NCI-H1092 treated with DMSO at 0.1 percent for 48 hours (cell line): ENCODE results near the gene PLA2G4E.

Source experiments
- DNase-seq: peaks from one replicate; lab custom pipeline; 2025; lab: John Stamatoyannopoulos, UW

PLA2G4E gene

DNA sequence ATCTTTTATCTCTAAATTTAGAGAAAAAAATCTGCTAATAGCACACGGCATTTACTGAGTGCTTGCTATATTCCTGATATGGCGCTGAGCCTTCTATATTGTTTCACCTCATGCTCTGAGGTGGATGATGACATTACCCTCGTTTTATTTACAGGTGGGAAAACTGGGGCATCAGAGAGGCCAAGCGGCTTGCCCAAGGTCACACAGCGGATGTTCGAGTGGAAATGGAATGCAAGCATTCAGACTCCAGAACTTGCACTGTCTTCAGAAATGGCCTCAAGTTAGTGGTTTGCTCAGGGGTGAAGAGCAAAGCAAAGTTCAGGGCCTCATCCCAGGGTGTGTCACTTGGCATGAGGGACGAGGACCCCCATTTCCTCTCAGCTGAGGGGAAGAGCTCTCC lies 65.7 kb downstream of the PLA2G4E start:
- DNase-seq, result no peak

GRCh38 chr15:41954036-41954435 lies 66.8 kb downstream of the PLA2G4E start:
- DNase-seq, result no peak

DNA sequence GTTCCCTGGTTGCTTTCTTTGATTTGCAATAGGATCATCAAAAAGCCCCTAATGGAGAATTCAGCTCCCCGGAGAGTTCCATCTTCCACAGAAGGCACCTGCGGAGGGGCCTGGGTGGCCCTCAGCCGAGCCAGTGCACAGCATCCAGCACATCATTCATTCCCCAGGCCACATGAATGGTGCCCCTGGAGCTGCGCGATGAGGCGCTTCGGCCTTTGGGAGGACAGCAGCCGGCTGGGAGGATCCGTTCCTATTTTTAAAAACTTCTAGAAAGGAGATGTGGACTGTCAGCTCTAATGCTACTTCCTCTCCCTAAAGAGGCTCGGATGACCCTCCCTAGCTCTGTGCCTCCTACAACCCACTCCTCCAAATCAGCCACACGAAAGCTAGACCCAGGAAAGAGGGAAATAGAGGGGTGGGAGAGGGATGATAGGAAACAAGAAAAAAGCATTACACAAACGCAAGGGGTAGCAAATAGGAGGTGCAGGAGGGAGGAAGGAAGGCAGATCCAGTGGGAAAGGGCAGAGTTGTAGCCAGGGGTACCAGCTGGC lies 68.8 kb downstream of the PLA2G4E start:
- no peak for DNase-seq

DNA sequence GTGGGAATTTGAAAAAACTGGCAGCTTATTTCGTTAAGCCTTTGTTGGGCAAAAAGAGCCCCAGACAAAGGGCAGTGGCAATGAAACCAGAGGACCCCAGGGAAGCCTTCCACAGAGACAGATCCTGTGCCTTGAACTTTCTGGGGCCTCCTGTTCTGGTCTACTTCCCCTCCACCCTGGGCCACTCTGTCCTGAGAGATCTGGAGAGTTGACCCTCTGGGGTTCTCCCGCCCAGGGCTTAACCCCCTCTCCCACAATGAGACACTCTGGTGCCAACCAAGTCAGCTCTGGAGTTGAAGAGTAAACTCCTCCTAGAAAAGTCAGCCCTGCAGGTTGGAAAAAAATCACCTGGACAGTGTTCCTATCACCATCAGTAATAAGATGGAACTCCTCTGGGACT lies 69.3 kb downstream of the PLA2G4E start:
- DNase-seq, result no peak

DNA sequence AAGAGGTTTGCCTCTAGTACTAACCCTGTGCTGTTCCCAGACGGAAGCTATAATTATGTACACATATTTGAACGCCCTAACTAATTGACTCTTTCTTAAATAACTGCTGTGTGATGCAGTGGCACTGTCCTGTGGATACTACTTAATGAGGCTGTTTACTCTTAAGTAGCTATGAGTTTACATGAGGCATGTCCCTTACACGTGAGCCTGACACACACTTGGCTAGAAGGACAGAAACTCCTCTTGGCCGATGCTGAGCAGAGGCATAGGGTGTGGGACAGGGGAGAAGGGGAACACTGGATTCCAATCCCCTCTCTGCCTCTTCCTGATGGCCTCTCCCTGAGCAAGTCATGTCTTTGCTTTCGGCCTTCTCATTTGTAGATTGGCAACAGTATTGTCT lies 70.4 kb downstream of the PLA2G4E start:
- DNase-seq, result no peak

- no peak for DNase-seq
Observed at GRCh38 chr15:41950127-41950483, 70.7 kb downstream of the PLA2G4E start.

DNA sequence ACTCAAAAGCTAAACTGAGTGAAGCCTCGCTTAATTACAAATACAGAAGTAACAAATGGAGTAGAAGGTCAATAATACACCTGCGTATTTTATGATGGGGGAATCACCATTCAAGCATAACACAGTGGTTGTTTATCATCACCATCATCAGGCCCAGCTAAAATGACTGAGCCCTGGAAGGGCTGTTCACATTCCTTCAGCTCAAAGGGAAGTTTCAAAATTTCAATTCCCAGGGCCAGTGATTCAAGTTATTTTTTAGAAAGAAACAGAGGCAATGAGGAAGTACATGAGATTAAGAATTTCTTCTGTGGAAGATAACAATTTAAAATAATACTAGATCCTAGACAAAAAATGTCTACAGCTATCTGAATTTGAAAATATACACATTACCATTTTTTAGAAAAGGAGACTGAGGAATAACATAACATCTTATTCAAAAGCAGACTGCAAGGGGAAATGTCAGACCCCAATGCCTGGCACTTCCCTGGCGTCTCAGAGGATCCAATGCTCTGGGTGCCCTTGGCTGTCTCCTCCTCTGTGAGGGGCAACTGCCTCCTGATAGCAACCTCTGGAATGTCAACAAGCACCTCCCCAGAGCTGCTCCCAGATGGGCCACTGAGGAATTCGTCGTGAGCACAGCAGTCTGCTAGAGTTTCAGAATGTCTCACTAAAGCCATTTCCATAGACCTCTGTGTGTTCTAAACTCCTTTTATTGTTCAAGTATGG lies 71.3 kb downstream of the PLA2G4E start:
- DNase-seq, result no peak

DNA sequence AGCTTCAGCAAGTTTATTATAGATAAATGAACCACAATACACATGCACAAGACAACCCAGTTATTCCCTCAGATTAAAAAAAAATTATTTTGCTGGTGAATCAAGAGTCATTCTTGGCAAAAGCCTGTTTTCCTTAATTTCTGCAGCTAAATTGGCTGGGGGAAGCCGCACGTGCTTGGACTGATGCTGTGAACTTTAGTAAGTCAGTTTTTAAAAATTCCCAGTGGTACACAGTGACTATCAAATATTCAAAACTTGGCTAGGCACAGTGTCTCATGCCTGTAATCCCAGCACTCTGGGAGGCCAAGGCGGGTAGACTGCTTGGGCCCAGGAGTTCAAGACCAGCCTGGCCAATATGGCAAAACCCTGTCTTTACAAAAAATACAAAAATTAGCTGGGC lies 72.4 kb downstream of the PLA2G4E start:
- no peak for DNase-seq

- no peak for DNase-seq
Observed at GRCh38 chr15:41946970-41947369, 73.9 kb downstream of the PLA2G4E start.

- DNase-seq, result no peak
Observed at GRCh38 chr15:41945731-41946130, 75.1 kb downstream of the PLA2G4E start.

DNA sequence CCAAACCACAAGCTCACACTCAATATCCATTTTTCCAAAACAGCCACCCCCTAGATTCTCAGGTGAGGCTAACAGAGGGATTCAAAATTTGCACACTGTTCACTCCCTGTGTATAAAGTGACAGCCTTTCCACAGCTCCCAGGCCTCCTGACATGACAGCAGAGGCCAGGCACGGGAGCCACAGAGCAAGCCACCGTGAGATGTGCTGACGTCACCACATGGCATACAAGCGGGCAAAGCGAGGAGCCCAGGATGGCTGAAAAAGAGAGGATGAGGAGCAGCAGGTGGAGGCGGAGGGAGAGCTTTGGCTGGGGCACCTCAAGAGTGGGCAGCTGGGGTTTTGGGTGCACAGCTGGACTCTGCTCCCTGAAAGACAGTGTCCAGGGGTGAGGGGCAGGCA lies 75.6 kb downstream of the PLA2G4E start:
- DNase-seq, result no peak

GRCh38 chr15:41944313-41944940 lies 76.4 kb downstream of the PLA2G4E start:
- DNase-seq, result no peak

DNA sequence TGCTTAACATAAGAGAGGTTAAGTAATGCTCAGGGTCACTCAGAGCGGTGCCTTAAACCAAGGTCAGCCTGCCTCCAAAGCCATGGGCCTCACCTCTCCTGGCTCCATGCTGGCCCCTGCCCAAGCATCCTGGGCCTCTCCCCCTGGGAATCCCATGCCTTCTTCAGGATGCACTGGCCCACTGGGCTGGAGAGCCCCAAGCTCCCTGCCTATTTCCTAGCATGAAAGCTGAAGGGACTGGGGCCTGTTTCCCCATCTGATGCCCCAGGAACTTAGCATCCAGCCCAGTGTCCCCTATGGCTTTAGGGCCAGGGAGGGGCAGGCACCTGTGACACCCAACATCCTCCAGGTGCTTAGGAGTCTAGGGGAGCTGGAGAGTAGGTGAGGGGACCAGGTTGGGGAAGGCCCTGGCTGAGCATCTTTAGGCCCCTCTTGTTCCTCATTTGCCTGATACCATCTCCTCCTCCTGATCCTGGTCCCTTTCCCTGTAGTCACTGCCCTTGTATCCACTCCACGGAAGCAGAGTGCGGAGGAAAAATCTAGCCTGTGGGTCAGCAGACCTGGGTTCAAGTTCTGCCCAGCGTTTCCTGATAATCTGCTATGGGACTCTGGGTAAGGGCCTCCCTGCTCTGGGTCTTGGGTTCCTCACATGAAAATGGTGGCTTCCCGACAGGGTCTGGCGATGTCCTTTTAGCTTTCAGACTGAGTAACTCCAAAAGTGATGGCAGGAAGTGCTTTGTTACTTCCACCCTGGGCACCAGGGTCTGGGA lies 77.1 kb downstream of the PLA2G4E start:
- no peak for DNase-seq

GRCh38 chr15:41942886-41943285 lies 78.0 kb downstream of the PLA2G4E start:
- no peak for DNase-seq

DNA sequence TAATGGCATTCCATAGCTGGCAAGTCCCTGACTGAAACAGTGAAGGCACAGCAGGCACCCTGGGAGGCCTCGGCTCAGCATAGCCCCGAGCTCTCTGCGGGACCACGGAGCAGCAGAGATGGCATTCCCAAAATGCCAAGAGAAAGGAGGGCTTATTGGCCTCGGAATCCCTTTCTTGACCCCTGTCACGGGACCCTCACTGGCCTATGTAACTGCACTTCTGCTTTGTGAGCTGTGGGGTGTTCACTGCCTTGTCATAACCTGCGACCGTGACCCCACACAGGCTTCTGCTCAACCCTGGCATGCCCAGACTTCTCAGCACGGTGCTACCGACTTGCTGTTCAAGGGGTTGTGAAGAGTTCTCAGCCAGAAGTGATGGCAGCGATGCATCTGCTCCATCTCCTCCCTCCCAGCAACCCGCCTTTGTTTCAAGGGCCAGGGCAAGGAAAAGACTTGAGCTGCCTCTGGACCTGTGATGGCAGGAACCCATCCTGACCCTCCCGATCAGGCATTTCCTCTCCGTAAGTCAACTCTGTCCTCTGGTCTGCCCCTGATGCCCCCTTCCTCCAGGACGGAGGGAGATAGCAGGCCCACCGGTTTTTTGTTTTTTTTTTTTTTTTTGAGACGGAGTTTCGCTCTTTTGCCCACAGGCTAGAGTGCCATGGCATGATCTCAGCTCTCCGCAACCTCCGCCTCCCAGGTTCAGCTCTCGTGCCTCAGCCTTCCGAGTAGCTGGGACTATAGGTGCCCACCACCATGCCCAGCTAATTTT lies 79.0 kb downstream of the PLA2G4E start:
- no peak for DNase-seq

GRCh38 chr15:41940441-41940857 lies 80.4 kb downstream of the PLA2G4E start:
- DNase-seq, result no peak

DNA sequence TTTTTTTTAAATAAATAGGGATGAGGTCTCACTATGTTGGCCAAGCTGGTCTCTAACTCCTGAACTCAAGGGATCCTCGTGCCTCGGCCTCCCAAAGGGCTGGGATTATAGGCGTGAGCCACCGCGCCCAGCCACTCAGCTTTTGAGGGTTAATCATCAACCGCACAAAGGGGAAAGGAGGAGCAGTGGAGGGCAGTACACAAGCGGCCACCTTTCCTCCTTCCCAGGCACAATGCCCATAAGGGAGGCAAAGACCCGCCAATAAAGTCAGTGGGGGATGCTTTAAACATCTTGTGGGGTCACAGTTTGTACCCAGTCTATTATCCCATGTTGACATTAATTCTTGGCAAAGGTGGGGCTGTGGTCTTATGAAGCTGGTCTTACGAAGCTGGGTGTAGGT lies 80.9 kb downstream of the PLA2G4E start:
- DNase-seq, result no peak

DNA sequence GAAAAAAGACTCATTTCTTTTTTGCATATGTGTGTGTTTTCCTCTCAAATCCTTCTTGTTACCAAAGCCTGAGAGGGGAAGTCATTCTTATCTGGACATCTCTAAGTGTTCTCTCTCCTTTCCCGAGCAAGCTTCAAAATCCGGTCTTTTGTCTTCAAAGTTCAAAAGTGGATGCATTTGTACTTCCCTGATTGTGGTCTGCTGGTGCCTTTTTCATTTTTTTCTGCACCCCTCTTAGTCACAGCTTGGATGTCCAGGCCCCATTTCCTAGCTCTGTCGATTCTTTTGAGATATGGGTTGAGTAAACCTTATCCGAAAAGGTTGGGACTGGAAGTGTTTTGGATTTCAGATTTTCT lies 83.3 kb downstream of the PLA2G4E start:
- no peak for DNase-seq

- DNase-seq, result no peak
Observed at GRCh38 chr15:41936649-41937567, 83.9 kb downstream of the PLA2G4E start.

GRCh38 chr15:41936155-41936554 lies 84.7 kb downstream of the PLA2G4E start:
- DNase-seq, result no peak

GRCh38 chr15:41935566-41936020 lies 85.2 kb downstream of the PLA2G4E start:
- DNase-seq, result no peak
